ENCODE data around the gene NOS1AP.
A peak's percentile ranks its signal among the peaks of the same experiment; 100 is the strongest.

Gene NOS1AP

DNA sequence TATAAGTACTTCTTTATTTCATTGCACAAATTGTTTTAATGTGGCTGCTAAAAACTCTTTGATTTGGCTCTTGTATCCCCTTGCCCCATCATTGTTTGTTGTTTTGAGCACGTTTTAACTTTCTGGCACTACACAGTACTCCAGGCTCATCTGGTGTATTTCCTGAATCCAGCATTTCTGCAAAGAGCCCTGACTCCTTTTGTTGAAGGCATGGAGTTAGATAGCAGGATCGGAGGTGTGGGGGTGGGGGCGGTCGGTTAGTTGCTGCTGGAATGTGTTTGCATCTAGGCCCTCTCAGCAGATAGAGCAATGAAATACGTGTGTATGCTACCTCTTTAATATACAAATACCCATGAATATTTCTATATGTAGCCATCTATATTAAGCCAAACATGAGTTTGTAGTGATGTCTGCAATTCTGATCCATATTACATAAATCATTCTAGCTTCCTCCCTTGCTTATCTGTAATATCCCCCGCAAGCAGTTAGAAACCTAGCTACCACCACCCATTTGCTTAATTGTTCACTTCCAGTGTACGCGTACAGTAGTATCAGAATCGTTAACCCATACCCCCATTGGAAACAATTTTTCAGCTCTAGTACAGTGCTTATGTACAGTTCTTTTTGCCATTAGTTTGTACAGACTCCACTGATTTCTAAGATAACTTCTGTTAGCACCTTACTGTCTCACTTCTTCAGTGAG, 106.0 kb downstream of the NOS1AP start:
- no peak overlapping the region for H3K27ac ChIP-seq

DNA sequence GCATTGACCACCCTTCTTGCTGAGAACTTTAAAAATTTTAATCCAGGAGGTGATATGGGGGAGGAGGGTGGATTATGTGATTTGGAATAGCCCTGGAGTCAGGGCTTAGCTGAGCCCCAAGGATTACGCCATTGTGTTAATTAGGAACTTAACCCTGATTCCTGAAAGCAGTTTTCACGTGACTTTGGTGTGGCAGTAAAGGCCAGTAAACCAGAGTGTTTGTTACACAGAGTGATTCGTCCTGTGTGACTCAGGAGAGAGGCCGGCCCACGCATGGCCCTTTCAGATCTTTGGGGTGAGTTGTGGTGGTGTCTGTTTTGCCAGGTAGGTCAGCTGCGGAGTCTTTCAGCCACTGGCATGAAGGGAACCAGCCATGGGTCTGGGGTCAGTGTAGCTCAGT, 107.6 kb downstream of the NOS1AP start:
- Histone ChIP-seq H3K9me3 (ENCODE audit: severe bottlenecking) (peaks cover 3% of the 10 kb centered on the region), H3K27ac (peak overlapping the region; percentile 68), H3K36me3 (no peaks in the 10 kb centered on the region), H3K4me3 (ENCODE audit: low read depth, low read length) (no peak overlapping the region), H3K27me3 (ENCODE audit: insufficient read depth, low read depth, severe bottlenecking) (no peaks in the 10 kb centered on the region)
- TF ChIP-seq, protein P1, sequence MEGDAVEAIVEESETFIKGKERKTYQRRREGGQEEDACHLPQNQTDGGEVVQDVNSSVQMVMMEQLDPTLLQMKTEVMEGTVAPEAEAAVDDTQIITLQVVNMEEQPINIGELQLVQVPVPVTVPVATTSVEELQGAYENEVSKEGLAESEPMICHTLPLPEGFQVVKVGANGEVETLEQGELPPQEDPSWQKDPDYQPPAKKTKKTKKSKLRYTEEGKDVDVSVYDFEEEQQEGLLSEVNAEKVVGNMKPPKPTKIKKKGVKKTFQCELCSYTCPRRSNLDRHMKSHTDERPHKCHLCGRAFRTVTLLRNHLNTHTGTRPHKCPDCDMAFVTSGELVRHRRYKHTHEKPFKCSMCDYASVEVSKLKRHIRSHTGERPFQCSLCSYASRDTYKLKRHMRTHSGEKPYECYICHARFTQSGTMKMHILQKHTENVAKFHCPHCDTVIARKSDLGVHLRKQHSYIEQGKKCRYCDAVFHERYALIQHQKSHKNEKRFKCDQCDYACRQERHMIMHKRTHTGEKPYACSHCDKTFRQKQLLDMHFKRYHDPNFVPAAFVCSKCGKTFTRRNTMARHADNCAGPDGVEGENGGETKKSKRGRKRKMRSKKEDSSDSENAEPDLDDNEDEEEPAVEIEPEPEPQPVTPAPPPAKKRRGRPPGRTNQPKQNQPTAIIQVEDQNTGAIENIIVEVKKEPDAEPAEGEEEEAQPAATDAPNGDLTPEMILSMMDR (IDR thresholded peaks at IDR 0.05; ENCODE audit: low read depth, low read length), result no peak
- peak; percentile 87 for DNase-seq

More for the DNA sequence above, 106.0 kb downstream of the NOS1AP start:
- peaks cover 3% of the 10 kb centered on the region for H3K9me3 ChIP-seq (ENCODE audit: severe bottlenecking)
- no peaks in the 10 kb centered on the region for H3K36me3 ChIP-seq
- H3K27me3 ChIP-seq (ENCODE audit: insufficient read depth, low read depth, severe bottlenecking), result no peaks in the 10 kb centered on the region
- TF ChIP-seq, protein P1 (IDR thresholded peaks at IDR 0.05; ENCODE audit: low read depth, low read length), result no peak
- H3K4me3 ChIP-seq (ENCODE audit: low read depth, low read length), result no peak overlapping the region
- peak; percentile 35 for DNase-seq

DNA sequence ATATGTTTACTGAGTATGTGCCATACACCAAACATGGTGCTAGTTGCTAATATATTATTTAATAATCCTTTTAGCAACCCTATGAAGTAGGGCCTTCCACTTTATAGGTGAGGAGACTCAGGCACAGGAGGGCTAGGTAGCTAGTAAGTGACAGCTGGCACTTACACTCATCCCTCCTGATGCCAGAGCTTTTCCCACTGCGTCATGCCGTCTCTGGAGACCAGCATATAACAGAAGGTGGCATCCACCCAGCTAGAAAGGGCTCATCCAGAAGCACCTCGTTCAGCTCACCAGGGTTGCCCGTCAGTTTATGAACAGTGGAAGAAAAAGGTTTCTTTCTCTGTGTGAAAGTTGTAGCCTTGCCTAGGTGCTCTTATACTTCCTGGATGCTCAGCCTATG, 108.9 kb downstream of the NOS1AP start:
- Histone ChIP-seq H3K36me3 (no peaks in the 10 kb centered on the region), H3K27ac (peak overlapping the region; percentile 68), H3K4me3 (ENCODE audit: low read depth, low read length) (no peak overlapping the region), H3K9me3 (ENCODE audit: severe bottlenecking) (peaks cover 3% of the 10 kb centered on the region), H3K27me3 (ENCODE audit: insufficient read depth, low read depth, severe bottlenecking) (no peaks in the 10 kb centered on the region)
- TF ChIP-seq, protein P1 (IDR thresholded peaks at IDR 0.05; ENCODE audit: low read depth, low read length), result no peak
- DNase-seq, result peak; percentile 79

DNA sequence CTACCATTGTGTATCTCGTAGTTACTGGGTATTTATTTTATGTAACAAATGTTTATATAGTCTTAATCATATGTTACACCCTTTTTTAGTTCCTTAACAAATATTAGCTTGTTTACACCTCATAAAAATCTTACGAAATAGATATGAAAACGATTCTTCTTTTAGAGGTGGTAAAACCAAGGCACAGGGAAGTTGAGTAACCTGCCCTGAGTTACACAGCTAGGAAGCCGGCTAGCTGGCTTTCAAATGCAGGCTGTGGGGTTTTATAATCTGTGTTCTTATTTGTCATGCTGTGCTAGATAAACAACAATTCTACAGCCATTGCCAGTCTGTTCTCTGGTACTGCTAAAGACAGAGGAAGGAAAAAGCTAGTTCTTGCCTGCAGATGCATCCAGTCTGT, 109.6 kb downstream of the NOS1AP start:
- Histone ChIP-seq H3K27me3 (ENCODE audit: insufficient read depth, low read depth, severe bottlenecking) (no peaks in the 10 kb centered on the region), H3K27ac (no peak overlapping the region), H3K36me3 (no peaks in the 10 kb centered on the region), H3K4me3 (ENCODE audit: low read depth, low read length) (no peak overlapping the region), H3K9me3 (ENCODE audit: severe bottlenecking) (no peaks in the 10 kb centered on the region)
- TF ChIP-seq, protein P1 (IDR thresholded peaks at IDR 0.05; ENCODE audit: low read depth, low read length), result no peak
- DNase-seq, result no peak

DNA sequence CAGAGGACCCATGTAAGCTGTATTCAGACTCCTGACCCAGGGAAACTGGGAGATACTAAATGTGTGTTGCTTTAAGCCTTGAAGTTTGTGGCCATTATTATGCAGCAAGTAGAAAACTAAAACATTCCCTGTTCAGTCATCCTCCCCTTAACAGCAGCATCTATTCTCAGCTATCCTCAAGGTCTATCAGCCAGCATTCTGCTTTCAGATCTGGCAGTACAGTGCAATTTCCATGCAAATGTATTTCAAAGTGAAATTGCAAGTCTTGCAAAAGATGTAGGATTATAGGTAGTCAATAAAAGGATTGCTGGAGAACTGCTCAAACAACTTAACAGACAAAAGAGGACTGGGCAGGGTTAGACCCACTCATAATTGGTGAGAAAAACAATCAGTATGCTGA, 111.3 kb downstream of the NOS1AP start:
- H3K9me3 ChIP-seq (ENCODE audit: severe bottlenecking), result no peaks in the 10 kb centered on the region
- H3K27ac ChIP-seq, result no peak overlapping the region
- no peak for DNase-seq
- H3K36me3 ChIP-seq, result no peaks in the 10 kb centered on the region
- H3K4me3 ChIP-seq (ENCODE audit: low read depth, low read length), result no peak overlapping the region
- TF ChIP-seq, protein P1 (IDR thresholded peaks at IDR 0.05; ENCODE audit: low read depth, low read length), result no peak
- H3K27me3 ChIP-seq (ENCODE audit: insufficient read depth, low read depth, severe bottlenecking), result no peaks in the 10 kb centered on the region

DNA sequence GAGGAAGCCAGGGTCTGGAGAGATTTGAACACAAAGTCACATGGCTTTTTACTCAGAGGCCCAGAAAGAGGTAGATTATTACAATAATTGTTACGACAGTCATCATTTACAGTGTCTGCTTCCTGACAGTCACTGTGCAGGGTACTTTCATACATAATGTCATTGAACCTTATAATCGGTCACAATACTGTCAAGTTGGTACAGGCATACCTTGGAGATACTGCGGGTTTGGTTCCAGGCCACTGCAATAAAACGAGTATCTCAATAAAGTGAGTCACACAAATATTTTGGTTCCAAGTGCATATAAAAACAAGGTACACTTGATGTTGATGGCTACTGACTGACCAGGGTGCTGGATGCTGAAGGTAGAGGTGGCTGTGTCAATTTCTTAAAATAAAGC, 112.6 kb downstream of the NOS1AP start:
- H3K4me3 ChIP-seq (ENCODE audit: low read depth, low read length), result no peak overlapping the region
- no peaks in the 10 kb centered on the region for H3K9me3 ChIP-seq (ENCODE audit: severe bottlenecking)

More for the DNA sequence above, 112.6 kb downstream of the NOS1AP start:
- Histone ChIP-seq H3K27ac (no peak overlapping the region), H3K27me3 (ENCODE audit: insufficient read depth, low read depth, severe bottlenecking) (no peaks in the 10 kb centered on the region), H3K36me3 (no peaks in the 10 kb centered on the region)
- TF ChIP-seq, protein P1 (IDR thresholded peaks at IDR 0.05; ENCODE audit: low read depth, low read length), result no peak
- no peak for DNase-seq
